ENCODE measurements around the gene ADGRD1. TPM values are rescaled to one million over a fixed set of nuclear protein-coding genes. Genes with fewer than 3 reads are reported as not detected.

Gene ADGRD1
- total and polyA plus RNA-seq, 8 donors = 1.4 to 7.3 (median 5.2) TPM

DNA sequence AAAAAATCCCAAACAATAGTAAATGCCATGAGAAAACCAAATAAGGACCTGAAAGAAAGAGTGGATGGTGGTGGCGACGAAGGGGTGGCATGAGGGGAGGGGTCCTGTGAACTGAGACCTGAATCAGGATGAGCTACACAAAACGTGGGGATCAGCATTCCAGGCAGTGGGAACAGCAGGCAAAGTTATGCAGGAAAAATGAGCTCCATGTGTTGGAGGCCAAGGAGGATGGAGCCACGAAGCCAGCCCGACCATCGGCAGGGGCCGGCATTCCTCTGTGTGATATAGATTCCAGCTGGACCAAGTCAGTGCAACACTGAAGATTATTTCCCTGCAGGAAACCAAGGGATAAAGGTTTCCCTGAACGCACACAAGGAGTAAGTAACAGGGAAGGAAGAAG is 7.1 kb downstream of the ADGRD1 start:
- no peaks in the 10 kb centered on the region for H3K4me1 ChIP-seq
- DNase-seq (no peak), FAIRE-seq (no peak), ATAC-seq (no peak)
- TF ChIP-seq, protein P1, sequence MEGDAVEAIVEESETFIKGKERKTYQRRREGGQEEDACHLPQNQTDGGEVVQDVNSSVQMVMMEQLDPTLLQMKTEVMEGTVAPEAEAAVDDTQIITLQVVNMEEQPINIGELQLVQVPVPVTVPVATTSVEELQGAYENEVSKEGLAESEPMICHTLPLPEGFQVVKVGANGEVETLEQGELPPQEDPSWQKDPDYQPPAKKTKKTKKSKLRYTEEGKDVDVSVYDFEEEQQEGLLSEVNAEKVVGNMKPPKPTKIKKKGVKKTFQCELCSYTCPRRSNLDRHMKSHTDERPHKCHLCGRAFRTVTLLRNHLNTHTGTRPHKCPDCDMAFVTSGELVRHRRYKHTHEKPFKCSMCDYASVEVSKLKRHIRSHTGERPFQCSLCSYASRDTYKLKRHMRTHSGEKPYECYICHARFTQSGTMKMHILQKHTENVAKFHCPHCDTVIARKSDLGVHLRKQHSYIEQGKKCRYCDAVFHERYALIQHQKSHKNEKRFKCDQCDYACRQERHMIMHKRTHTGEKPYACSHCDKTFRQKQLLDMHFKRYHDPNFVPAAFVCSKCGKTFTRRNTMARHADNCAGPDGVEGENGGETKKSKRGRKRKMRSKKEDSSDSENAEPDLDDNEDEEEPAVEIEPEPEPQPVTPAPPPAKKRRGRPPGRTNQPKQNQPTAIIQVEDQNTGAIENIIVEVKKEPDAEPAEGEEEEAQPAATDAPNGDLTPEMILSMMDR (IDR thresholded peaks at IDR 0.05) = no peak
- no peaks in the 10 kb centered on the region for H3K36me3 ChIP-seq
- no peak overlapping the region for H3K27ac ChIP-seq
- WGBS, 2 donors = 85 to 94% methylated on average over 8 of the region's 8 CpGs
- intact Hi-C loops (cut with DNase I) = no loop called here
- H3K27me3 ChIP-seq = no peaks in the 10 kb centered on the region
- H3K9me3 ChIP-seq = no peaks in the 10 kb centered on the region
- H3K4me3 ChIP-seq = no peak overlapping the region

DNA sequence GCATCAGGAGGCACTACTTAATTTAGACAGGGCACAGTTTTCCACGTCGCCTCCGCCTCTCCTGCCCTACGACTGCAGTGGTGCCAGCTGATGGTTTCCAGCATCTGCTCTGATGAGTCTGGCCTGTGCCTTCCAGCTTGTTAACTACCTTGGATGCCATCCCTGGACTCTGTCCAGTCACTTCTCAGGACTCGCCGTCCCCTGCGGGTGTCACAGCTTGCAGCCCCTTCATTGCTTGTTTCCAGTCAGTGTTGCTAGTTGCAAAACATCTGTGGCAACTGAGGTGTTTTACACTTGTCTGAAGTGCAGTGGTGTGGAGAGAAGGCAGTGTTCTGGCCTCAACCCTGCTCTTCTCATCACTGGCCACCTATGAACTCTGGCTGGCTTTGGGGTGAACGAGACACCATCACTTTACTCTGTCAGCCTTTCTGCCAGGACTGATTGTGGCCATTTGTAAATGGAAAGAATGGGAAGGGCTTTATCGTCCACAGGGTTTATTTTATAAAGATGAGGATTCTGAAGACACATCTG is 8.3 kb downstream of the ADGRD1 start:
- Histone ChIP-seq H3K27me3 (no peaks in the 10 kb centered on the region), H3K4me3 (no peak overlapping the region), H3K9me3 (no peaks in the 10 kb centered on the region), H3K27ac (no peak overlapping the region), H3K36me3 (no peaks in the 10 kb centered on the region), H3K4me1 (no peaks in the 10 kb centered on the region)
- WGBS, 2 donors = 82 to 86% methylated on average over 9 of the region's 9 CpGs
- TF ChIP-seq, protein P1 (IDR thresholded peaks at IDR 0.05) = no peak
- DNase-seq = no peak
- intact Hi-C loops (cut with DNase I) = no loop called here
- ATAC-seq = peak in 1 of 4 donors; percentile 50
- no peak for FAIRE-seq

DNA sequence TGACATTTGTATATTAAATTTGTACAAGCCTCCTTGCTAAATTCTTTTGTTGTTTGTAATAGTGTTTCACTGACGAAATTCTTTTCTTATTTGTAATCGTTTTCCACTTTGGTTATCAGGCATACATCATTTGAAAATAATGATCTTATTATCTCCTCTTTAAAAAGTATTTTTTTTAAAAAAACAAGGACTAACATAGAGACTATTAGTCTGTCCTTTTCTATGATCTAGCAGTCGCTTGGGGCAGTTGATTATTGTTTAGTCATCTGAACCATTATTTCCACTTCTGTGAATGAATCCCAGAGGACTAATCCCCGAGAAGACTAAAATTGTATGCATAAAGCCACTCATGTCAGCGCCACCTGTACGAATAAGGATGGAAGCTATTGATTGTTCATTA is 11.5 kb downstream of the ADGRD1 start:
- no peak for ATAC-seq

DNA sequence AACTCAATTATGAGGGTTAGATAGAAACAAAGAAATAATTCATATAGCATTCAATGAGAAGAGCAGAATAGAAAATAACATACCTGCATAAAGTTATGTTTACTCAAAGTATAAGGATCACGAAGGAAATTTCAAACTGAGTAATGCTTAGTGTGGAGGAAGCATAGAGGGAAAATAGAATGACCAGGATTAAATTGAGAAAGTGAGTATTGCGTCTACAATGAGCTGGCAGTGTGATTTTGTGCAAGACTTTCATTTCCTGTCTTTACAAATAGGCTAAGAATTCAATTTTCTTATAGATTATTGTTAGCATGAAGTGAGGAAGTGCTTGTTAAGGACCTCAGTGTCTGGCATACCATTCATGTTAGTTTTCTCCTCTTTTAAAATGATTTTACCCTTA is 12.0 kb downstream of the ADGRD1 start:
- TF ChIP-seq, protein P1 (IDR thresholded peaks at IDR 0.05) = no peak
- DNase-seq (no peak), ATAC-seq (no peak), FAIRE-seq (no peak)
- intact Hi-C loops (cut with DNase I) = no loop called here
- Histone ChIP-seq H3K27ac (no peak overlapping the region), H3K36me3 (no peaks in the 10 kb centered on the region), H3K27me3 (no peaks in the 10 kb centered on the region), H3K4me3 (no peak overlapping the region), H3K9me3 (no peaks in the 10 kb centered on the region), H3K4me1 (no peaks in the 10 kb centered on the region)
- 74 to 77% methylated on average over 2 of the region's 2 CpGs for WGBS, 2 donors

More for the DNA sequence above, 11.5 kb downstream of the ADGRD1 start:
- Histone ChIP-seq H3K27me3 (no peaks in the 10 kb centered on the region), H3K4me3 (no peak overlapping the region), H3K4me1 (no peaks in the 10 kb centered on the region), H3K9me3 (no peaks in the 10 kb centered on the region), H3K36me3 (no peaks in the 10 kb centered on the region), H3K27ac (no peak overlapping the region)
- intact Hi-C loops (cut with DNase I) = no loop called here
- 49 to 58% methylated on average over 6 of the region's 6 CpGs for WGBS, 2 donors
- no peak for FAIRE-seq
- DNase-seq = no peak
- TF ChIP-seq, protein P1 (IDR thresholded peaks at IDR 0.05) = no peak

DNA sequence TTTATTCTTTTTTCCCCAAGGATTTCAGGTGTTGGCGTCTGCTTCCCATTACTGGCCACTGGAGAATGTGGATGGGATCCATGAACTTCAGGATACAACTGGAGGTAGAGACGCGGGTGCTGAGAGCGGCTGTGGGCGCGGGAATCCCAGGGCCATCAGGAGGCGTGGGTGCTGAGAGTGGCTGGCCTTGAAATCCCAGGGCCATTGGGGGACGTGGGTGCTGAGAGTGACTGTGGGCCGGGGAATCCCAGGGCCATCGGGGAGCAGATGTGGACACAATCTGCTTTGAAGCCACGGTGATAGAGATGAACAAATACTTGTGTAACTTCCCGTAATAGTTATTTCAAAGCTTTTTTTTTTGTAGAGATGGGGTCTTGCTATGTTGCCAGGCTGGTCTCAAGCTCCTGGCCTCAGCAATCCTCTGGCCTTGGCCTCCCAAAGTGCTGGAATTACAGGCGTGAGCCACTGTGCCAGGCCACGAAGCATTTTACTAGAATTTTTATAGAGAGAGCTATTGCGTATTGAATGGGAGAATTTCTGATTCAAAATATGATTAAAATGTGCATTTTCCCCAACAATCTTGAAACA is 12.8 kb downstream of the ADGRD1 start:
- 86 to 88% methylated on average over 15 of the region's 15 CpGs for WGBS, 2 donors
- no peak for FAIRE-seq
- no peaks in the 10 kb centered on the region for H3K4me1 ChIP-seq
- intact Hi-C loops (cut with DNase I) = no loop called here
- no peak for DNase-seq
- no peak overlapping the region for H3K27ac ChIP-seq
- TF ChIP-seq, protein P1 (IDR thresholded peaks at IDR 0.05) = no peak
- H3K4me3 ChIP-seq = no peak overlapping the region
- no peaks in the 10 kb centered on the region for H3K27me3 ChIP-seq
- ATAC-seq = no peak
- H3K36me3 ChIP-seq = no peaks in the 10 kb centered on the region
- no peaks in the 10 kb centered on the region for H3K9me3 ChIP-seq

All from pancreas (tissue), 10 donors.